PC-3 (cell line): ENCODE measurements around the gene SF3B2. TPM values are rescaled to one million over a fixed set of nuclear protein-coding genes. Genes with fewer than 3 reads are reported as not detected.

Experiments used
- ATAC-seq: fragments of 200-7000 bp; cut with Tn5 transposase; 2 replicates; pipeline ENCODE4 v1.9.1; 2020; ENCODE audit warnings: mild to moderate bottlenecking, moderate library complexity
- Bru-seq: library from RNA; stranded (reverse); fragments of 400-500 nt; gene quantifications from one replicate; lab custom pipeline; 2021; lab: Mats Ljungman, UMichigan
- BruChase-seq, 2 experiments: library from RNA; stranded (reverse); fragments of 400-500 nt; gene quantifications; one replicate each; lab custom pipeline; 2021; lab: Mats Ljungman, UMichigan
- BruUV-seq: library from RNA; stranded (reverse); fragments of 400-500 nt; replicated peaks from 2 replicates; lab custom pipeline; 2021; lab: Mats Ljungman, UMichigan
- CTCF ChIA-PET: fragments of 300-600 bp; sonication (Branson Sonifier 250); formaldehyde crosslinking; loops from one replicate; lab custom pipeline; 2022; ENCODE audit warnings: antibody characterized with exemption; lab: Charles Lee
- POLR2A ChIA-PET: fragments of 300-600 bp; sonication (Branson Sonifier 250); formaldehyde crosslinking; loops from one replicate; lab custom pipeline; 2022; ENCODE audit warnings: antibody characterized with exemption; ENCODE audit not compliant: unreplicated experiment; lab: Charles Lee
- DNase-seq: peaks from one replicate; pipeline ENCODE4 v3.0.0-alpha.2; 2015
- H2AFZ ChIP-seq: fragments of 300-600 bp; sonication (generic); 2 replicates; pipeline ENCODE4 v1.6.0; 2016; ENCODE audit warnings: antibody characterized with exemption, low read length
- H3F3A ChIP-seq: fragments of 300-600 bp; sonication (generic); one replicate; pipeline ENCODE4 v1.6.0; 2017; ENCODE audit warnings: antibody characterized with exemption, low read length, control low read depth, mild to moderate bottlenecking; ENCODE audit not compliant: unreplicated experiment
- H3K27ac ChIP-seq: fragments of 300-600 bp; sonication (generic); 2 replicates; pipeline ENCODE4 v1.5.1; 2016; ENCODE audit warnings: mild to moderate bottlenecking, low read length
- H3K27me3 ChIP-seq: fragments of 300-600 bp; sonication (generic); 2 replicates; pipeline ENCODE4 v1.6.1; 2016; ENCODE audit warnings: low read length, mixed read lengths
- H3K36me3 ChIP-seq: fragments of 300-600 bp; sonication (generic); 2 replicates; pipeline ENCODE4 v1.6.1; 2016; ENCODE audit warnings: low read depth, mixed run types, low read length, mixed read lengths
- H3K4me1 ChIP-seq: fragments of 300-600 bp; sonication (generic); 2 replicates; pipeline ENCODE4 v1.5.1; 2016; ENCODE audit warnings: low read length; ENCODE audit not compliant: insufficient read depth
- H3K4me2 ChIP-seq: fragments of 300-600 bp; sonication (generic); 2 replicates; pipeline ENCODE4 v1.6.0; 2016; ENCODE audit warnings: low read length
- H3K4me3 ChIP-seq: fragments of 300-600 bp; sonication (generic); 2 replicates; pipeline ENCODE4 v1.5.1; 2016; ENCODE audit warnings: mild to moderate bottlenecking, low read length, mixed read lengths
- H3K79me2 ChIP-seq: fragments of 300-600 bp; sonication (generic); 2 replicates; pipeline ENCODE4 v1.6.1; 2017; ENCODE audit warnings: low read length, mixed read lengths
- H3K9ac ChIP-seq: fragments of 300-600 bp; sonication (generic); 2 replicates; pipeline ENCODE4 v1.6.0; 2016; ENCODE audit warnings: mild to moderate bottlenecking, low read length
- H3K9me2 ChIP-seq: fragments of 300-600 bp; sonication (generic); replicated peaks from 2 replicates; pipeline ENCODE4 v1.6.1; 2016; ENCODE audit warnings: mixed run types, low read length, mixed read lengths
- H3K9me3 ChIP-seq: fragments of 300-600 bp; sonication (generic); 2 replicates; pipeline ENCODE4 v1.6.1; 2016; ENCODE audit warnings: low read length, mixed read lengths
- H4K20me1 ChIP-seq: fragments of 300-600 bp; sonication (generic); 2 replicates; pipeline ENCODE4 v1.6.1; 2016; ENCODE audit warnings: low read length, mixed read lengths
- CTCF ChIP-seq: fragments of 300-600 bp; sonication (generic); conservative IDR thresholded peaks from 2 replicates; pipeline ENCODE4 v1.5.1; 2017; ENCODE audit warnings: antibody characterized with exemption, low read depth, mild to moderate bottlenecking, low read length
- EZH2 ChIP-seq: fragments of 300-600 bp; sonication (generic); IDR thresholded peaks from one replicate; pipeline ENCODE4 v1.6.1; 2017; ENCODE audit warnings: antibody characterized with exemption, mild to moderate bottlenecking, low read length; ENCODE audit not compliant: unreplicated experiment
- EZH2phosphoT487 ChIP-seq: fragments of 300-600 bp; sonication (generic); IDR thresholded peaks from 2 replicates; pipeline ENCODE4 v1.6.1; 2018; ENCODE audit warnings: mild to moderate bottlenecking, antibody characterized with exemption, low read length, borderline replicate concordance
- intact Hi-C: fragments of 100-400 bp; cut with micrococcal nuclease; formaldehyde crosslinking; loops from 2 replicates; pipeline ENCODE4 v1.9.0; 2023
- long read RNA-seq: library from polyadenylated mRNA; unstranded; transcript quantifications from one replicate; pipeline ENCODE4 v2.0.0, GENCODE V29; 2021; ENCODE audit not compliant: unreplicated experiment
- total RNA-seq: library from RNA; depleted of rRNA; stranded (reverse); fragments of >200 nt; gene quantifications from 2 replicates; pipeline ENCODE4 v1.2.3, GENCODE V29; 2014; rRNA removed

SF3B2 gene, protein sequence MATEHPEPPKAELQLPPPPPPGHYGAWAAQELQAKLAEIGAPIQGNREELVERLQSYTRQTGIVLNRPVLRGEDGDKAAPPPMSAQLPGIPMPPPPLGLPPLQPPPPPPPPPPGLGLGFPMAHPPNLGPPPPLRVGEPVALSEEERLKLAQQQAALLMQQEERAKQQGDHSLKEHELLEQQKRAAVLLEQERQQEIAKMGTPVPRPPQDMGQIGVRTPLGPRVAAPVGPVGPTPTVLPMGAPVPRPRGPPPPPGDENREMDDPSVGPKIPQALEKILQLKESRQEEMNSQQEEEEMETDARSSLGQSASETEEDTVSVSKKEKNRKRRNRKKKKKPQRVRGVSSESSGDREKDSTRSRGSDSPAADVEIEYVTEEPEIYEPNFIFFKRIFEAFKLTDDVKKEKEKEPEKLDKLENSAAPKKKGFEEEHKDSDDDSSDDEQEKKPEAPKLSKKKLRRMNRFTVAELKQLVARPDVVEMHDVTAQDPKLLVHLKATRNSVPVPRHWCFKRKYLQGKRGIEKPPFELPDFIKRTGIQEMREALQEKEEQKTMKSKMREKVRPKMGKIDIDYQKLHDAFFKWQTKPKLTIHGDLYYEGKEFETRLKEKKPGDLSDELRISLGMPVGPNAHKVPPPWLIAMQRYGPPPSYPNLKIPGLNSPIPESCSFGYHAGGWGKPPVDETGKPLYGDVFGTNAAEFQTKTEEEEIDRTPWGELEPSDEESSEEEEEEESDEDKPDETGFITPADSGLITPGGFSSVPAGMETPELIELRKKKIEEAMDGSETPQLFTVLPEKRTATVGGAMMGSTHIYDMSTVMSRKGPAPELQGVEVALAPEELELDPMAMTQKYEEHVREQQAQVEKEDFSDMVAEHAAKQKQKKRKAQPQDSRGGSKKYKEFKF
- 241 and 318 TPM in 2 replicates for total RNA-seq
- Bru-seq, nascent RNA = percentile 95 among the genes with signal in this experiment
- percentile 98 among the genes with signal in this experiment for BruChase-seq, experiment 1, labeled RNA remaining after a 6-hour chase
- percentile 96 among the genes with signal in this experiment for BruChase-seq, experiment 2, labeled RNA remaining after a 2-hour chase
- long read RNA-seq, transcript SF3B2-201 (22 exons, 2,903 nt) = major isoform, 220 of 425 reads
- long read RNA-seq, partial matches to known transcripts = 115 of 425 reads
- long read RNA-seq, other reads (novel, unspliced or antisense) = 88 of 425 reads

DNA sequence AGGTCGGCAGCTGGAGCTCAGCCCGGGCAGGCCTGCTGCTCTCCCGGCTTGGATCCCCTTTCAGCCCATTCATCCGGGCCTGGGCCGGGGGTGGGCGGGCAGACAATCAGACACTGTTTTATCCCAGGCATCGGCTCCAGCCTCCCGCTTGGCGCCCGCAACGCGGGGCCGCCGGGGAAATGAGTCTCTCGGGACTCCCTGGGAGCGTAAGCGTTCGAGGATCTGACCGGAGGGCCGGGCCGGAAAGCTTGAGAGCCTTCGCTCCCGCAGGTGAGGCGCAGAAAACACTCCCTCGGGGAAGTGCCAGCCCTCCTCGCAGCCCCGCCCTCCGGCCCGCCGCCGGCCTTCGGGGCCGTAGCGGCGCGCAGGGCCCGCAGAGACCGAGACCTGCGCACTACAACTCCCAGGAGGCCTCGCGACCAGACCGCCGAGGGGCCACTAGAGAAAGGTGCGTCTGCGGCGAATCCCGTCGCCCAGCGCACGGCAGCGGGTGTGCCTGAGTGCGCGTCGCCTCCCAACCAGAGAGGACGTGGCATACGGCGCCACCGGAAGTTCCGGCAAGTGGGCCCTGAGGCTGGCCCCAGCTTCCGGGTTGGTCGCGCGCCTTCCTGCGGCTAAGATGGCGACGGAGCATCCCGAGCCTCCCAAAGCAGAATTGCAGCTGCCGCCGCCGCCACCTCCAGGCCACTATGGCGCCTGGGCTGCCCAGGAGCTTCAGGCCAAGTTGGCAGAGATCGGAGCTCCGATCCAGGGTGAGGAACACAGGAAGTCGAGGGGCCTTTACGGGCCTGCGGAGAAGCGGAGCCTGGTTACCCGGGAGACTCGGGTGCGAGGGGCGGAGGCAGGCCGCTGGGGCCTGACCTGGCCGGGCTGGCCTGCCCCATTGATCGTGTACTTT, at the start of gene SF3B2:
Gene SF3B2 (plus strand): TSS at position 599 of the 898 bp plus-strand sequence. CDS start 21 bp downstream, at position 620.
- H3K4me3 ChIP-seq = peak within 1 kb of the TSS; percentile 93
- H3K36me3 ChIP-seq = peaks cover 25% of the 10 kb centered on the region
- peak within 1 kb of the TSS; percentile 49 for H3K27ac ChIP-seq
- no peaks in the 10 kb centered on the region for H3K9me3 ChIP-seq
- H3K4me2 ChIP-seq = peak within 1 kb of the TSS; percentile 90
- ATAC-seq = peak; percentile 99
- H3K9ac ChIP-seq = peak within 1 kb of the TSS; percentile 94
- TF ChIP-seq EZH2phosphoT487 (no peak), CTCF (no peak), EZH2 (no peak)
- no TSS peak for BruUV-seq
- no peaks in the 10 kb centered on the region for H3K27me3 ChIP-seq
- H2AFZ ChIP-seq = peak within 1 kb of the TSS; percentile 76
- peaks cover 18% of the 10 kb centered on the region for H3K4me1 ChIP-seq
- H3K79me2 ChIP-seq = peaks cover 37% of the 10 kb centered on the region
- intact Hi-C loops = loop anchor here (2.0 kb wide), 1 partner anchor 49 kb away; the partner anchor contains the start of genes BANF1 and EIF1AD
- CTCF ChIA-PET = interaction anchor here (0.6 to 0.7 kb wide), 2 partner anchors 8 to 208 kb away, joined by 3 read pairs; no protein-coding TSS in a partner anchor
- no peaks in the 10 kb centered on the region for H3K9me2 ChIP-seq
- DNase-seq = peak; percentile 99
- H4K20me1 ChIP-seq = no peaks in the 10 kb centered on the region
- POLR2A ChIA-PET = interaction anchor here (0.6 kb wide), 2 partner anchors 332 to 378 kb away, joined by 3 to 16 read pairs; no protein-coding TSS in a partner anchor
- H3F3A ChIP-seq = no peaks in the 10 kb centered on the region

- intact Hi-C loops = loop anchor here (1.0 to 2.0 kb wide), 3 partner anchors 41 to 50 kb away; partner anchors contain the start of genes SART1 and SF3B2
- Histone ChIP-seq H3K4me2 (peak overlapping the region; percentile 87), H3K9ac (peak overlapping the region; percentile 91), H3K36me3 (peaks cover 42% of the 10 kb centered on the region), H3K27me3 (no peaks in the 10 kb centered on the region), H3K4me1 (peaks cover 14% of the 10 kb centered on the region), H3F3A (peaks cover 9% of the 10 kb centered on the region), H3K9me2 (no peaks in the 10 kb centered on the region), H3K4me3 (peak overlapping the region; percentile 85), H3K27ac (peak overlapping the region; percentile 85), H4K20me1 (no peaks in the 10 kb centered on the region), H2AFZ (peak overlapping the region; percentile 90), H3K9me3 (no peaks in the 10 kb centered on the region), H3K79me2 (peaks cover 56% of the 10 kb centered on the region)
- ATAC-seq (peak; percentile 72), DNase-seq (peak; percentile 63)
- TF ChIP-seq CTCF (peak; percentile 50), EZH2 (no peak)
- ChIA-PET CTCF (no interaction called here), POLR2A (interaction anchor here (0.6 to 0.8 kb wide), 2 partner anchors 8 to 20 kb away, joined by 3 read pairs; no protein-coding TSS in a partner anchor)
- BruUV-seq = no TSS peak
Measured at GRCh38 chr11:66002648-66003225, 49.4 kb upstream of the SF3B2 start.
